ENCODE results near the gene ACOX3.

- TF ChIP-seq CTCF (IDR thresholded peaks at IDR 0.05) (no peak), TEAD4 (IDR thresholded peaks at IDR 0.05; ENCODE audit: borderline replicate concordance, insufficient read depth) (no peak), POLR2AphosphoS5 (IDR thresholded peaks at IDR 0.05; ENCODE audit: low read depth, low read length) (no peak), GABPA (IDR thresholded peaks at IDR 0.05; ENCODE audit: low read depth) (no peak), EP300 (IDR thresholded peaks at IDR 0.05; ENCODE audit: borderline replicate concordance in 1 of 2, low read depth in 1 of 2, low read length in 1 of 2) (no peak), JUND (IDR thresholded peaks at IDR 0.05) (no peak), REST (IDR thresholded peaks at IDR 0.05; ENCODE audit: low read depth, low read length) (no peak), RXRA (IDR thresholded peaks at IDR 0.05; ENCODE audit: borderline replicate concordance, low read depth) (no peak), NFIC (IDR thresholded peaks at IDR 0.05; ENCODE audit: borderline replicate concordance) (no peak), GATA2 (CRISPR knock-in tag; IDR thresholded peaks at IDR 0.05) (no peak)
- TF ChIP-seq, protein P1, sequence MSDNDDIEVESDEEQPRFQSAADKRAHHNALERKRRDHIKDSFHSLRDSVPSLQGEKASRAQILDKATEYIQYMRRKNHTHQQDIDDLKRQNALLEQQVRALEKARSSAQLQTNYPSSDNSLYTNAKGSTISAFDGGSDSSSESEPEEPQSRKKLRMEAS (IDR thresholded peaks at IDR 0.05; ENCODE audit: low read depth): no peak
These were observed 85.2 kb downstream of the ACOX3 start for GRCh38 chr4:8355306-8355705.
